Activated gamma-delta T cell treated with anti-CD3 and anti-CD28 coated beads, Interleukin-2, amount 50 U/mL, for 16 hours (primary cell): ENCODE measurements around the gene PCDHGA1.

Experiments used
- DNase-seq: peaks from one replicate; pipeline ENCODE4 v3.0.0-alpha.2; 2020; ENCODE audit warnings: low read depth

PCDHGA1 gene

DNA sequence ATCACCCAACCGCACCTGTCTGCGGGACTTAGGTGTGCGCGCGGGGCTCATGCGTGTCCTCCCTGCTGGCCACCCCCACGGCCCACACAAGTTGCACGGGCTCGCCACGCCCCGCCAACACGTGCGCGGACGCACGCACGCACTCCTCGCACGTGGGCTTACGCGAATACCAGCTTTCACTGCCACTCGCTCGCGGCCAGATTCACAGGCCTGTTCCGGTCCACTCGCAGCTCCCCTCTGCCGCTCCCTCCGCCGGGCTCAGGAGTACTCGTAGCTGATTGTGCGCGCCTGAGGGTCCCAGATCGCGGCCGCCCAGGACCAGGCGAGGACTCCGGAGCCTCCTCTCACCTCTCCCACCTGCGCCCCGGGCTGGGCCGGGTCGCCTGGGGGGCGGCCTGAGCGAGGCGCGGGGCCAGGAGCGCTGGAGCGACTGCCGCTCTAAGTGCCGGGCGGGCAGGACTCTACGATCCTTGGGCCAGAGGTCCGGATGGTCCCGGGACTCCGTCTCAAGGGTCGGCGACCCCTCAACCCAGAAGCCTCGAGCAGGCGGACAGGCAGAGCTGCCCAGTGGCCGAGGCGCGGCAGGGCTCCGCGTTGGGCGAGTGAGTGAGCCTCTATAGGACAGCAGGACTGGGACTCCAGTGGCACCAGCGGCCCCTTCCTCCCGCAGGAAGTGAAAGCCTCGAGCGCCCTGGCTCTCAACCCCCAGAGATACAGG lies 162.0 kb downstream of the PCDHGA1 start:
- no peak for DNase-seq

- no peak for DNase-seq
Measured at GRCh38 chr5:141493500-141494422, 163.4 kb downstream of the PCDHGA1 start.

DNA sequence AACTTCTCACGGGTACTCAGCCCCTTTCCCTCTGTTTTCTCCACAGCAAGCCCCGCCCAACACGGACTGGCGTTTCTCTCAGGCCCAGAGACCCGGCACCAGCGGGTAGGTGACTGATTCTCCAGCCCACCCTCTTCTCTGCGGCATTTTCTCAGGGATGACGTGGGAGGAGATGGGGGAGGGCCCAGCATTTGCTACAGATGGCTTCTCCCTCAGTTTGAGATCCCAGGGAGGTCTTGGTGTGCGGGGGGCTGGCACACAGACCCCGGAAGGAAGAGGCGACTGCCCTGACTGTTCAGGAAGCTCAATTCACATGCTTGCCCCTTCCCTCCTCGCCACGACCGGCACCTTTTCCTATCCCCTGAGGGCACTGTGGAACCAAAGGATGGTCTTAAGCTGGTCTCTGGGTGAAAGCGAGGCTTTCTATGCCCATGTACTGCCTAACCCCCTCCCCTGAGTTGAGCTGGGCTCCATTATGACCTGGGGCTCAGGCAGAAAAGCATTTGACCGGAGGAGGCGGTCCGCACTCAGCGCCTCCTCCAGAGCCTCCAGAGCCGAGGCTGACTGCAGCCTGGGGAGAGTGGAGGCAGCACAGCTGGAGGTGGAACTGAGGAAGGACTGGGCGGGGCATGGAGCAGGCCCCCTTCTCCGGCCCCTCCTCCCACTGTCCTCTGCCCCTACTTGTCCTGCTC lies 164.6 kb downstream of the PCDHGA1 start:
- DNase-seq: no peak

DNA sequence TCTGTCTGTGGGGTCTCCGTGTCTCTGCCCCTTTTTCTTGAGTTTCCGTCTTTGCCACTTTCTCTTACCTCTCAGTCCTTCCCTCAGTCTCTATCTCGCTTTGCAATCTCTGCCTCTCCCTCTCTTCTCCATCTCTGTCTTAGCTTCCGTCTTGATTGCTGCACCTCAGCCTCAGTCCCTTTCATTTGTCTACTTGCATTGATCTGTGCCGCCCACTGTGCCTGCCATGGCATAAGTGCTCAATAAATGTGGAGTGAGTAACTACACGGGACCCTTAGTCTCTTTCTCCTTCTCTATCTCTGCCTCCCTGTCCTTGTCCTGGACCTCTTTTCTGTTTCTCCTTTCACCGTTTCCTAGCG lies 165.1 kb downstream of the PCDHGA1 start:
- no peak for DNase-seq

DNA sequence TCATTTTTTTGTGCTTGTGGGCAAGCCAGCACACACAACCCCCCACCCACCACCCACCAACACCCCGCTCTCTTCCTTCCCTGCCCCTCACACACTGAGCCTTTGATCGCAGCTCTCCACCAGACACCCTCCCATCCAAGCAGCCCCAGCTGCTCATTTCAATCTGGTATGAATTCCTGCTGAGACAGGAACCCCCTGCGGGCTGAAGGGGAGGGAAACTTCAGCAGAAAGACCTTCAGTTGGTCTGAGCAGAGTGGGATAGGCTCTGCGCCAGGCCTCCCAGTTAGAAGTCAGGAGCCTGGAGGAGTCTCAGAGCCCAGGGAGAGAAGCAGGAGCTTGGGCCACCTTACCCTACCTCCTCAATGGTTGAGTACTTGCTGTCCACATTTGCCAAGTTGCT lies 165.7 kb downstream of the PCDHGA1 start:
- DNase-seq: no peak

GRCh38 chr5:141501761-141502160 lies 171.4 kb downstream of the PCDHGA1 start:
- no peak for DNase-seq

DNA sequence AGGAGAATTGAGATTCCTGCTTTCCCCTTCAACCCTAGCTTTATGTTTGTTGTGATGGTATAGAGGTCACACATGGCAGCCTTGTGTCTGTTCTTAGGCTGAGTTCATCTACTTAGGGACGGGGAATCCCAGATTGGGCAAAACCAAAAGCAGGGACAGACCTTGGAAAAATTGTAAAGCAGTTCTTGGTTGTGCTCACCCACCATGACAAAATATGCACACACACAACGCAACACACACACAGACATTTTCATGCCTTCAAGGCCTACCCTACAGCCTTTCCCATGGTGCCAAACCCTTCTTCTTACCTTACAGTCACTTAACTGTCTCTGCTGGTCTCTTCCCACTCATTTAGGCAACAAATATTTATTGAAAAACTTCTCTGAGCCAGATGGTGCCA lies 173.4 kb downstream of the PCDHGA1 start:
- DNase-seq: no peak

GRCh38 chr5:141504216-141504615 lies 173.9 kb downstream of the PCDHGA1 start:
- no peak for DNase-seq

- no peak for DNase-seq
Measured at GRCh38 chr5:141506381-141507155, 176.3 kb downstream of the PCDHGA1 start.

DNA sequence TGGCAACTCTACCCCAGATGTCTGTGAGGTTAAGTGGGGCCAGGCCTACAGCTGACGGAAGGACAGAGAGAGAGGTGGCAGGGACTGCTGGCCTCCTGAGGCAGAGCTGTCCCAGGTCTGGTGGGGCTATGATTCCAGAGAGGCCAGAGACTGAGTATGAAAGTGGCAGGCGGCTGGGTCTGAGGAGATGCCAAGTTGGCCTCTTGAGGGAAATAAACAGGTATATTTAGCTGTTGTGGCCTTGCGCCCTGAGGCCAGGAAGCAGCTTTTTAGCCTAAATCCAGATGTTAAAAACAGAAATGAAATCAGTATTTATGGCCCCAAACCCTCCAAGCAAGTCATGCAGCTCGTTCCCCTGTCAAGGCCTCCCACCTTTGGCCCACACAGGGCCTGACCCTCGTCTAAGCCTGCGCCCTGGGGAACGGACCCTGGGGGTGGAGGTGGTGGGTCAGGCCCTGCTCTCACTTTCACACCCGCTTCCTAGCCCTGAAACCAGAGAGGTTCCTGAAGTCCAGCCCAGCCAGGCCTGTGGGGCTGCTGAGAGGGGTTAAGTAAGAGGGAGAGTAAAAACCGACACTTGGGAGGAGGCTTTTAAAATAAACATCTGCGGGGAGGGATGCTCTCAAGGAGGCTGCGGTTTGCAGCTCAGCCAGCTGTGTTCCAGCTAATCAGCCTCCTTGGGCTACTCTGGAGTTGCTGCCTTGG lies 177.2 kb downstream of the PCDHGA1 start:
- no peak for DNase-seq

GRCh38 chr5:141508440-141508797 lies 178.1 kb downstream of the PCDHGA1 start:
- no peak for DNase-seq

DNA sequence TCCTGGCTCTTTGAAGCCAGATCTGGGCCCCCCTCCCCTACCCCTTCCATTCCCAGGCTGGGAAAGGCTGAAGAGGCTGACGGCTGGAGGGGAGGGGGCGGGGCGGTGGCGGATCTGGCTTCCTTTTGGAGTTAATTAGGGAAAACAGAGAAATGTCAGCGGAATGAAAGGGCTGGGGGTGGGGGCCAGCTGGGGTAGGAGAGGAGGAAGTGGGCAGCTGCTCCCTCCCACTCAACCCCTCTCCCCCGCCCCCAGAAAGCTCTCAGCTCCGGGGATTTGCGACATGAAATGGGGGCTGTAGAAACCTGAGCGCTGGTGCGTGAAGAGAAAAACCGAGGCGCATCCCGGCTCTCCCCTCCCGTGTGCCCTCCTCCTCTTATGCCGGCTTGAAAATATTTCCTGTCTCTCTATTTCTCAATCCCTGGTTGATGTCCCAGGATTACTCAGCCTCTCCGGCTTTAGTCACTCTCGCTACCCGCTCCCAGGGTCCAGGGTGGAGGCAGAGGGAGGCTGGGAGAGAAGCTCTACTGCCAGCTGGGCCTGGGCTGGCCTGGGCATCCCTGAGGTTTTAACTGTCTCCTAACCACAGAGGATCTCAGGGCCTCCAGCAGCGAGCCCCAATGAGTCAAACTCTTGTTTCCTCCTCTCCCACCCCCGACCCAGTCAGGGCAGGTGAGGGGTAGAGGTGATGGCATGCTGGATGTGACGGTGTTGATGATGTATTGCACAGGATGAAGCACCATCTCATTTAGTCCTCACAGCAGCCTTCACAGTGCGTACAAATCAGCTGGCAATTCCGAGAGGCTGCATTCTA lies 178.7 kb downstream of the PCDHGA1 start:
- DNase-seq: no peak

DNA sequence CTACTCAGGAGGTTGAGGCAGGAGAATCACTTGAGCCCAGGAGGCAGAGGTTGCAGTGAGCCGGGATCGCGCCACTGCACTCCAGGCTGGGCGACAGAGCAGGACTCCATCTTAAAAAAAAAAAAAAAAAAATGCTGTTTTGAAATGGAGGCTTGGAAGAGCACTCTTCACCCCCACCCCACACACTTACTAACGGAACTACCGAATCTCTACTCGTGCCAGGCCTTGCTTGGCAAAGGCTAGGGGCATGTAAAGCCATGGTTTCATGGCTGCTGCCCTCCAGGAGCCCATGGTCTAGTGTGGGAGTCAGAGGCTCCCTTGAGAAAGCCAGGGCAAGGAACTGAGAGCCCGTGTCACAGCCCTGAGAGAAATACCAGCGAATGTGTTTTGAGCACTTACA lies 179.8 kb downstream of the PCDHGA1 start:
- DNase-seq: no peak

DNA sequence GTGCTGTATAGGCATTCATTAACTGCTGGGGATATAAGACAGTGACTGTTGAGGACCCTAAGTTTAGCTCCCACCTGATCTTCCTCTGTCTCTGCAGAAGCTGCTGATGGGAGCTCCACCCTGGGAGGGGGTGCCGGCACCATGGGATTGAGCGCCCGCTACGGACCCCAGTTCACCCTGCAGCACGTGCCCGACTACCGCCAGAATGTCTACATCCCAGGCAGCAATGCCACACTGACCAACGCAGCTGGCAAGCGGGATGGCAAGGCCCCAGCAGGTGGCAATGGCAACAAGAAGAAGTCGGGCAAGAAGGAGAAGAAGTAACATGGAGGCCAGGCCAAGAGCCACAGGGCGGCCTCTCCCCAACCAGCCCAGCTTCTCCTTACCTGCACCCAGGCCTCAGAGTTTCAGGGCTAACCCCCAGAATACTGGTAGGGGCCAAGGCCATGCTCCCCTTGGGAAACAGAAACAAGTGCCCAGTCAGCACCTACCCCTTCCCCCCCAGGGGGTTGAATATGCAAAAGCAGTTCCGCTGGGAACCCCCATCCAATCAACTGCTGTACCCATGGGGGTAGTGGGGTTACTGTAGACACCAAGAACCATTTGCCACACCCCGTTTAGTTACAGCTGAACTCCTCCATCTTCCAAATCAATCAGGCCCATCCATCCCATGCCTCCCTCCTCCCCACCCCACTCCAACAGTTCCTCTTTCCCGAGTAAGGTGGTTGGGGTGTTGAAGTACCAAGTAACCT lies 180.7 kb downstream of the PCDHGA1 start:
- no peak for DNase-seq

GRCh38 chr5:141511771-141512325 lies 181.5 kb downstream of the PCDHGA1 start:
- no peak for DNase-seq

DNA sequence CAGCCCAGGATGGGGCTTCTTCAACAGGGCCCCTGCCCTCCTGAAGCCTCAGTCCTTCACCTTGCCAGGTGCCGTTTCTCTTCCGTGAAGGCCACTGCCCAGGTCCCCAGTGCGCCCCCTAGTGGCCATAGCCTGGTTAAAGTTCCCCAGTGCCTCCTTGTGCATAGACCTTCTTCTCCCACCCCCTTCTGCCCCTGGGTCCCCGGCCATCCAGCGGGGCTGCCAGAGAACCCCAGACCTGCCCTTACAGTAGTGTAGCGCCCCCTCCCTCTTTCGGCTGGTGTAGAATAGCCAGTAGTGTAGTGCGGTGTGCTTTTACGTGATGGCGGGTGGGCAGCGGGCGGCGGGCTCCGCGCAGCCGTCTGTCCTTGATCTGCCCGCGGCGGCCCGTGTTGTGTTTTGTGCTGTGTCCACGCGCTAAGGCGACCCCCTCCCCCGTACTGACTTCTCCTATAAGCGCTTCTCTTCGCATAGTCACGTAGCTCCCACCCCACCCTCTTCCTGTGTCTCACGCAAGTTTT lies 182.1 kb downstream of the PCDHGA1 start:
- peak; percentile 76 for DNase-seq

GRCh38 chr5:141512911-141513626 lies 182.8 kb downstream of the PCDHGA1 start:
- DNase-seq: no peak

GRCh38 chr5:141513627-141514329 lies 183.5 kb downstream of the PCDHGA1 start:
- DNase-seq: peak; percentile 30
